ENCODE results near the gene SDR42E1.
"Not testable (repeated sequence)": the region's sequence is repeated elsewhere in the genome, so short reads cannot be mapped to it uniquely, and the experiment has no call there.

The SDR42E1 gene

GRCh38 chr16:82037251-82037650 lies 26.0 kb upstream of the SDR42E1 start:
- no peak for DNase-seq

GRCh38 chr16:82034981-82035612 lies 23.8 kb upstream of the SDR42E1 start, which contains the start of gene HSD17B2:
TSS of gene HSD17B2 (plus strand) at chr16:82035253. CDS start at chr16:82035425, 172 bp downstream.
- no peak for DNase-seq

GRCh38 chr16:82033683-82034300 lies 22.5 kb upstream of the SDR42E1 start:
- DNase-seq: no peak

GRCh38 chr16:82033006-82033405 lies 21.7 kb upstream of the SDR42E1 start:
- DNase-seq: no peak

GRCh38 chr16:82031116-82032084 lies 20.1 kb upstream of the SDR42E1 start:
- peak in 1 of 2 experiments; percentile 46 for DNase-seq

GRCh38 chr16:82027629-82028064 lies 16.4 kb upstream of the SDR42E1 start:
- DNase-seq: no peak

- DNase-seq: no peak
Observed at GRCh38 chr16:82024883-82025282, 13.6 kb upstream of the SDR42E1 start.

GRCh38 chr16:82024316-82024715 lies 13.0 kb upstream of the SDR42E1 start:
- DNase-seq: no peak

GRCh38 chr16:82023206-82023605 lies 11.9 kb upstream of the SDR42E1 start:
- no peak for DNase-seq

- no peak for DNase-seq
Observed at GRCh38 chr16:82020051-82020450, 8.8 kb upstream of the SDR42E1 start.

- DNase-seq: no peak
Observed at GRCh38 chr16:82019535-82019934, 8.3 kb upstream of the SDR42E1 start.

- DNase-seq: peak; percentile 58 to 77
Observed at GRCh38 chr16:82017911-82018568, 6.8 kb upstream of the SDR42E1 start.

- no peak for DNase-seq
Observed at GRCh38 chr16:82016964-82017363, 5.7 kb upstream of the SDR42E1 start.

GRCh38 chr16:82016263-82016662 lies 5.0 kb upstream of the SDR42E1 start:
- DNase-seq: no peak

GRCh38 chr16:82013139-82013538 lies 1.9 kb upstream of the SDR42E1 start:
- no peak for DNase-seq

- DNase-seq: no peak
Observed at GRCh38 chr16:82010649-82011048, 621 bp downstream of the SDR42E1 start.

- not testable (repeated sequence) for DNase-seq
Observed at GRCh38 chr16:82009789-82010188, 1.5 kb downstream of the SDR42E1 start.

GRCh38 chr16:82008957-82009592 lies 2.2 kb downstream of the SDR42E1 start:
- no peak for DNase-seq

- DNase-seq: no peak
Observed at GRCh38 chr16:82007189-82007588, 4.1 kb downstream of the SDR42E1 start.

GRCh38 chr16:82006036-82006435 lies 5.2 kb downstream of the SDR42E1 start:
- no peak for DNase-seq

- no peak for DNase-seq
Observed at GRCh38 chr16:82005027-82005830, 6.0 kb downstream of the SDR42E1 start.

- no peak for DNase-seq
Observed at GRCh38 chr16:82004601-82005000, 6.7 kb downstream of the SDR42E1 start.
